ENCODE measurements around the gene SLC25A22. TPM values are rescaled to one million over a fixed set of nuclear protein-coding genes. Genes with fewer than 3 reads are reported as not detected.

Gene SLC25A22
- total RNA-seq, 4 donors from 2014 or later = 6.0 to 28.3 (median 9.7) TPM

DNA sequence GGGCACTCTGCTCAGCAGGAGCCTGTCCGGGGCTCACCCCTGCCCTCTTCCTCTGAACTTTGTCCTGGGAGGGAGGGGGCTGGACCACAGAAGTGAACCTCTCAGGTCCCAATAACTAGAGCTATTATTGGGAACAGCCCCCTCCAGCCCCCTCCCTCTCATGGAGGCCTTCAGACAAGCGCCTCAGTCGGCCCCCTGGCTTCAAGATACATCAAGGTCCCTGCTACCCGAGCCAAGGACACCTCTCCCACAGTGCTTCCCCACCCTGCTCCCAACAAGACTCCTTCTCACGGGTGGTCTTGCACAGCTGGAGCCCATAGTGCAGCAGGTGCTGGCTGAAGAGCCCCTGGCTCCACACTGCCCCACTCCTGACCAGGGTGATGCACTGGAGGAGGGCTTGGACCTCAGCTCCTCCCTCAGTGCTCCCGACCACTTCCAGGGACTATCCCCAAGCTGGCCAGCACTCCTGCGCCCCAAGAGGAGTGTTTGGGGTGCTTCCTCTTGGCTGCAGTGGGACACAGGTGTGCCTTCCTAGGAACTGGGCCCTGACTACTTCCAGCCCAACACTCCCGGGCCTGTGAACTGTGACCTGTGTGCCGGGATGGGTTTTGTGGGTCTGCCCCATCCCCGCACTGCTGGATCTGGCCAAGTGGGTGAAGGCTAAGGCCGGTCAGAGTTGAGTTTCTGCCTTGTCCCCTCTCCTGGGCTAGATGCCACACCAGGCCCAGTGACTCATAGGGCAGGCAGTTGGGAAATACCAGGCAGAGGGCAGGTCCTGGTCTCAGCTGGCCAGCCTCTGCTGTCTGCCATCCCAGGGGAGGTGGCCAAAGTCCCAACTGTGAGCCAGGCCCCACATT lies 22.8 kb upstream of the SLC25A22 start:
- intact Hi-C loops (cut with DNase I; ENCODE audit: low total_unique reads) = no loop called here

GRCh38 chr11:819943-820649 lies 22.0 kb upstream of the SLC25A22 start:
- Histone ChIP-seq H3K4me3 (peak overlapping the region; percentile 62 to 97 (median 86)), H3K36me3 (peaks cover 0 to 12% (median 0%) of the 10 kb centered on the region in 4 donors), H3K4me1 (peaks cover 17 to 50% (median 43%) of the 10 kb centered on the region in 4 donors), H3K27ac (peak overlapping the region; percentile 96 to 100 (median 97)), H3K9me3 (no peaks in the 10 kb centered on the region), H3K27me3 (peaks cover under 1% of the 10 kb centered on the region)
- WGBS, 2 donors (ENCODE audit: low coverage in 1 of 2) = 4% methylated on average over 46 of the region's 47 CpGs; no CpG with 5 or more reads in 1 of the 2 donors
- intact Hi-C loops (cut with DNase I; ENCODE audit: low total_unique reads) (no loop called here), in situ Hi-C loops (cut with MboI; ENCODE audit: low pct_ligation_motif_present in 1 of 4, low pct_unique_long_range_greater_than_20kb in 1 of 4, low sequenced_read_pairs in 3 of 4) (no loop called here)
- DNase-seq = peak; percentile 96
- no peak for TF ChIP-seq CTCF (IDR thresholded peaks at IDR 0.05)
- TF ChIP-seq POLR2AphosphoS5 (IDR thresholded peaks at IDR 0.05) = peak; percentile 68 to 81 (median 76)
- TF ChIP-seq EP300 (IDR thresholded peaks at IDR 0.05; ENCODE audit: low read depth) = no peak
- TF ChIP-seq POLR2A (IDR thresholded peaks at IDR 0.05) = peak; percentile 82

More for the DNA sequence above, 22.8 kb upstream of the SLC25A22 start:
- 52% methylated on average over 11 of the region's 11 CpGs; no CpG with 5 or more reads in 1 of the 2 donors for WGBS, 2 donors (ENCODE audit: low coverage in 1 of 2)
- peaks cover 18 to 57% (median 51%) of the 10 kb centered on the region in 4 donors for H3K4me1 ChIP-seq
- H3K9me3 ChIP-seq = no peaks in the 10 kb centered on the region
- H3K4me3 ChIP-seq = peak overlapping the region; percentile 62 to 97 (median 86)
- in situ Hi-C loops (cut with MboI; ENCODE audit: low pct_ligation_motif_present in 1 of 4, low pct_unique_long_range_greater_than_20kb in 1 of 4, low sequenced_read_pairs in 3 of 4) = no loop called here
- H3K36me3 ChIP-seq = peaks cover 0 to 14% (median 0%) of the 10 kb centered on the region in 4 donors
- peaks cover 9% of the 10 kb centered on the region for H3K27me3 ChIP-seq
- peak overlapping the region; percentile 96 to 100 (median 97) for H3K27ac ChIP-seq
- peak; percentile 81 for DNase-seq
- TF ChIP-seq POLR2AphosphoS5 (IDR thresholded peaks at IDR 0.05) (peak in 2 of 3 donors; percentile 68 to 77), EP300 (IDR thresholded peaks at IDR 0.05; ENCODE audit: low read depth) (no peak), CTCF (IDR thresholded peaks at IDR 0.05) (no peak), POLR2A (IDR thresholded peaks at IDR 0.05) (peak; percentile 47)

DNA sequence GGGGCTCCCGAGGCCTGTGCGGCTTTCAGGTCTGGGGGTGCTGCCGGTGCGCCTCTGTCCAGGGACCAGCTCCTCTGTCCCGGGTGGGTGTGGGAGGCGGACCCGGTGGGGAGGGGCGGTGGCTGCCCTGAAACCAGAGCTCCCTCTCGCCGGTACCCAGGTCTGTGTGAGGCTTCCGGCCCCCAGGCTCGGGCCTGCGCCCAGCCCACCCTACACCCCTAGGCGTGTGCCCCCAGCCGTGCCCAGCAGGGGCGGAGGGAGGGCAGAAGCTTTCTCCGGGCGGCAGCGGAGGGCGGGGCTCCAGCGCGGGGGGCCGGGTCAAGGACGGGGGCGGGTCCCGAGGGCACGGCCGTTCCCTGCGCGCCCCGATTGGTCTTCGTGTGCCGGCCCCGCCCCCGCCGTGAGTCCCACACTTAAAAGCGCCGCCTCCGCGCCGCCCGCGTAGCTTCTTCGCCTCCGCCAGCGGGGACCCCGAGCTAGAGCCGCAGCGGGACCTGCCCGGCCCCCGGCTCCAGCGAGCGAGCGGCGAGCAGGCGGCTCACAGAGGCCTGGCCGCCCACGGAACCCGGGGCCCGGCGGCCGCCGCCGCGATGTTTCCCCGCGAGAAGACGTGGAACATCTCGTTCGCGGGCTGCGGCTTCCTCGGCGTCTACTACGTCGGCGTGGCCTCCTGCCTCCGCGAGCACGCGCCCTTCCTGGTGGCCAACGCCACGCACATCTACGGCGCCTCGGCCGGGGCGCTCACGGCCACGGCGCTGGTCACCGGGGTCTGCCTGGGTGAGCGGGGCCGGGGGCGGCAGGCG lies 21.2 kb upstream of the SLC25A22 start:
- WGBS, 2 donors (ENCODE audit: low coverage in 1 of 2) = 1% methylated on average over 49 of the region's 96 CpGs; no CpG with 5 or more reads in 1 of the 2 donors

More for the DNA sequence above, 21.2 kb upstream of the SLC25A22 start:
- H3K4me1 ChIP-seq = peaks cover 16 to 42% (median 36%) of the 10 kb centered on the region in 4 donors
- peak overlapping the region; percentile 62 to 97 (median 86) for H3K4me3 ChIP-seq
- TF ChIP-seq CTCF (IDR thresholded peaks at IDR 0.05) (peak; percentile 23 to 78 (median 31)), EP300 (IDR thresholded peaks at IDR 0.05; ENCODE audit: low read depth) (peak; percentile 48), POLR2AphosphoS5 (IDR thresholded peaks at IDR 0.05) (peak; percentile 77 to 88 (median 88)), POLR2A (IDR thresholded peaks at IDR 0.05) (peak; percentile 47)
- peak; percentile 96 for DNase-seq
- peaks cover 0 to 5% (median 0%) of the 10 kb centered on the region in 4 donors for H3K36me3 ChIP-seq
- H3K9me3 ChIP-seq = no peaks in the 10 kb centered on the region
- intact Hi-C loops (cut with DNase I; ENCODE audit: low total_unique reads) = no loop called here
- H3K27ac ChIP-seq = peak overlapping the region; percentile 96 to 100 (median 97)
- in situ Hi-C loops (cut with MboI; ENCODE audit: low pct_ligation_motif_present in 1 of 4, low pct_unique_long_range_greater_than_20kb in 1 of 4, low sequenced_read_pairs in 3 of 4) = no loop called here
- H3K27me3 ChIP-seq = no peaks in the 10 kb centered on the region
